Ascending aorta (tissue), 2 donors: ENCODE measurements around the gene CFL1. TPM values are rescaled to one million over a fixed set of nuclear protein-coding genes. Genes with fewer than 3 reads are reported as not detected.

Experiments used
- DNase-seq, 2 donors: peaks; one replicate each; pipeline ENCODE4 v3.0.0-alpha.2; 2019; ENCODE audit warnings: low spot score in 2 of 2
- H3K27ac ChIP-seq, 2 donors: fragments of 200-600 bp; sonication (generic); one replicate each; pipeline ENCODE4 v1.5.1; 2016 to 2017; ENCODE audit warnings: mild to moderate bottlenecking in 1 of 2
- H3K27me3 ChIP-seq: fragments of 200-600 bp; sonication (generic); one replicate; pipeline ENCODE4 v1.5.1; 2017
- H3K36me3 ChIP-seq, 2 donors: fragments of 200-600 bp; sonication (generic); one replicate each; pipeline ENCODE4 v1.5.1; 2016
- H3K4me1 ChIP-seq, 2 donors: fragments of 200-600 bp; sonication (generic); one replicate each; pipeline ENCODE4 v1.5.1; 2016 to 2017; ENCODE audit warnings: mild to moderate bottlenecking in 1 of 2
- H3K4me3 ChIP-seq, 2 donors: fragments of 200-600 bp; sonication (generic); one replicate each; pipeline ENCODE4 v1.5.1; 2016 to 2017; ENCODE audit warnings: mild to moderate bottlenecking in 1 of 2
- H3K9me3 ChIP-seq, 2 donors: fragments of 200-600 bp; sonication (generic); one replicate each; pipeline ENCODE4 v1.5.1; 2016
- CTCF ChIP-seq, 3 experiments: fragments of 200-600 bp in 2 of 3; fragments of 450-650 bp in 1 of 3; sonication (generic) in 2 of 3; IDR thresholded peaks; one replicate each; pipeline ENCODE4 v1.5.1; 2016 to 2019; ENCODE audit warnings: antibody characterized with exemption in 3 of 3, mild to moderate bottlenecking in 1 of 3, moderate library complexity in 1 of 3
- intact Hi-C: fragments of 100-400 bp; cut with DNase I; formaldehyde crosslinking; loops from one replicate; pipeline ENCODE4 v1.15.1; 2023
- total RNA-seq: library from RNA; depleted of rRNA; stranded (reverse); fragments of >200 nt; gene quantifications from one replicate; pipeline ENCODE4 v1.1.0, GENCODE V29; 2016

CFL1 gene
- total RNA-seq, 1 donor from 2014 or later = 974 TPM

- H3K27me3 ChIP-seq = no peaks in the 10 kb centered on the region
- intact Hi-C loops = no loop called here
- H3K4me1 ChIP-seq = peaks cover 3 to 17% of the 10 kb centered on the region in 2 donors
- TF ChIP-seq CTCF (IDR thresholded peaks at IDR 0.05) = no peak
- H3K4me3 ChIP-seq = peak overlapping the region in 1 of 2 donors; percentile 92
- peaks cover 19 to 36% of the 10 kb centered on the region in 2 donors for H3K36me3 ChIP-seq
- peak overlapping the region; percentile 92 to 99 for H3K27ac ChIP-seq
- no peaks in the 10 kb centered on the region for H3K9me3 ChIP-seq
- no peak for DNase-seq
Measured at GRCh38 chr11:65870706-65871681, 13.0 kb upstream of the CFL1 start.

- Histone ChIP-seq H3K27ac (peak overlapping the region; percentile 12 to 92), H3K4me1 (peaks cover 3 to 17% of the 10 kb centered on the region in 2 donors), H3K9me3 (no peaks in the 10 kb centered on the region), H3K4me3 (no peak overlapping the region), H3K27me3 (no peaks in the 10 kb centered on the region), H3K36me3 (peaks cover 27 to 43% of the 10 kb centered on the region in 2 donors)
- TF ChIP-seq CTCF (IDR thresholded peaks at IDR 0.05) = no peak
- intact Hi-C loops = no loop called here
- DNase-seq = no peak
Measured at GRCh38 chr11:65870307-65870658, 12.3 kb upstream of the CFL1 start.

GRCh38 chr11:65869643-65870306 lies 11.8 kb upstream of the CFL1 start:
- no peak for DNase-seq
- TF ChIP-seq CTCF (IDR thresholded peaks at IDR 0.05) = no peak
- Histone ChIP-seq H3K4me3 (no peak overlapping the region), H3K4me1 (peaks cover 3 to 17% of the 10 kb centered on the region in 2 donors), H3K27me3 (no peaks in the 10 kb centered on the region), H3K27ac (peak overlapping the region; percentile 12 to 92), H3K36me3 (peaks cover 32 to 48% of the 10 kb centered on the region in 2 donors), H3K9me3 (no peaks in the 10 kb centered on the region)
- intact Hi-C loops = no loop called here

GRCh38 chr11:65868907-65869306 lies 10.9 kb upstream of the CFL1 start:
- H3K9me3 ChIP-seq = no peaks in the 10 kb centered on the region
- no peak for TF ChIP-seq CTCF (IDR thresholded peaks at IDR 0.05)
- H3K27me3 ChIP-seq = no peaks in the 10 kb centered on the region
- peaks cover 40 to 57% of the 10 kb centered on the region in 2 donors for H3K36me3 ChIP-seq
- no peak overlapping the region for H3K4me3 ChIP-seq
- no peak overlapping the region for H3K27ac ChIP-seq
- intact Hi-C loops = no loop called here
- peaks cover 3 to 13% of the 10 kb centered on the region in 2 donors for H3K4me1 ChIP-seq
- DNase-seq = no peak

GRCh38 chr11:65868076-65868667 lies 10.2 kb upstream of the CFL1 start:
- intact Hi-C loops = no loop called here
- no peak for DNase-seq
- no peak overlapping the region for H3K4me3 ChIP-seq
- no peaks in the 10 kb centered on the region for H3K27me3 ChIP-seq
- peaks cover 3 to 11% of the 10 kb centered on the region in 2 donors for H3K4me1 ChIP-seq
- TF ChIP-seq CTCF (IDR thresholded peaks at IDR 0.05) = no peak
- peaks cover 48 to 64% of the 10 kb centered on the region in 2 donors for H3K36me3 ChIP-seq
- no peak overlapping the region for H3K27ac ChIP-seq
- no peaks in the 10 kb centered on the region for H3K9me3 ChIP-seq
